IPS DF 4.7 (cell line): ENCODE measurements around the gene SLC35G1.

ENCODE experiments used
- DNase-seq: peaks from one replicate; pipeline ENCODE4 v3.0.0-alpha.2; 2013; ENCODE audit warnings: low spot score; ENCODE audit errors: extremely low read depth

SLC35G1 gene

GRCh38 chr10:93893646-93894515 lies at the start of gene SLC35G1:
SLC35G1 (plus strand) TSS chr10:93893978; CDS start chr10:93894034, 56 bp downstream.
- DNase-seq, result no peak

GRCh38 chr10:93844979-93845626 lies 48.7 kb upstream of the SLC35G1 start:
- DNase-seq, result no peak

- peak; percentile 58 for DNase-seq
Measured at GRCh38 chr10:93849593-93849992, 44.2 kb upstream of the SLC35G1 start.

- DNase-seq, result no peak
Measured at GRCh38 chr10:93850031-93851015, 43.5 kb upstream of the SLC35G1 start.

- DNase-seq, result no peak
Measured at GRCh38 chr10:93851169-93851568, 42.6 kb upstream of the SLC35G1 start.

- DNase-seq, result no peak
Measured at GRCh38 chr10:93852476-93853095, 41.2 kb upstream of the SLC35G1 start.

- no peak for DNase-seq
Measured at GRCh38 chr10:93854975-93855374, 38.8 kb upstream of the SLC35G1 start.

GRCh38 chr10:93856349-93857145 lies 37.2 kb upstream of the SLC35G1 start:
- DNase-seq, result no peak

GRCh38 chr10:93859049-93859655 lies 34.6 kb upstream of the SLC35G1 start:
- no peak for DNase-seq

GRCh38 chr10:93861825-93862224 lies 32.0 kb upstream of the SLC35G1 start:
- no peak for DNase-seq

- DNase-seq, result no peak
Measured at GRCh38 chr10:93865794-93866425, 27.9 kb upstream of the SLC35G1 start.

GRCh38 chr10:93867525-93867924 lies 26.3 kb upstream of the SLC35G1 start:
- DNase-seq, result no peak

- DNase-seq, result no peak
Measured at GRCh38 chr10:93871671-93872204, 22.0 kb upstream of the SLC35G1 start.

- DNase-seq, result no peak
Measured at GRCh38 chr10:93872375-93873158, 21.2 kb upstream of the SLC35G1 start.

GRCh38 chr10:93873420-93874115 lies 20.2 kb upstream of the SLC35G1 start:
- no peak for DNase-seq

GRCh38 chr10:93874309-93875031 lies 19.3 kb upstream of the SLC35G1 start:
- DNase-seq, result no peak

GRCh38 chr10:93875032-93875358 lies 18.8 kb upstream of the SLC35G1 start:
- DNase-seq, result no peak
